Adrenal gland (tissue), 5 donors: ENCODE results near the gene NBPF3.

Source experiments
- CTCF ChIP-seq, 6 experiments: fragments of 450-650 bp in 4 of 6; fragments of 200-600 bp in 2 of 6; sonication (generic) in 1 of 6; IDR thresholded peaks; 1 replicate in 5 of 6; 2 replicates in 1 of 6; pipeline versions ENCODE4 v1.5.1 to v1.8.0; 2016 to 2021; ENCODE audit warnings: antibody characterized with exemption in 6 of 6, mild to moderate bottlenecking in 2 of 6, moderate library complexity in 1 of 6
- POLR2A ChIP-seq, 2 donors: fragments of 450-650 bp; IDR thresholded peaks; one replicate each; pipeline ENCODE4 v1.6.1; 2017; ENCODE audit warnings: antibody characterized with exemption in 2 of 2, mild to moderate bottlenecking in 2 of 2, moderate library complexity in 1 of 2
- donor health status: DM: no; HTN: no; CAD: no.

- TF ChIP-seq CTCF (IDR thresholded peaks at IDR 0.05) (no peak), POLR2A (IDR thresholded peaks at IDR 0.05) (no peak)
These were observed 84.3 kb downstream of the NBPF3 start for GRCh38 chr1:21524220-21524619.
